ENCODE results near the gene DPM3.

- TF ChIP-seq BHLHE40 (IDR thresholded peaks at IDR 0.05; ENCODE audit: borderline replicate concordance) (no peak), TARDBP (IDR thresholded peaks at IDR 0.05) (no peak), FOXK2 (IDR thresholded peaks at IDR 0.05) (no peak)
These were observed 9.9 kb downstream of the DPM3 start for GRCh38 chr1:155130272-155131006.
